Esophagus squamous epithelium (tissue), 5 donors: ENCODE measurements around the gene RBM33. TPM values are rescaled to one million over a fixed set of nuclear protein-coding genes. Genes with fewer than 3 reads are reported as not detected.

Experiments used
- DNase-seq: peaks from one replicate; lab custom pipeline; 2025; lab: John Stamatoyannopoulos, UW
- H3K27ac ChIP-seq, 4 donors: fragments of 200-600 bp; sonication (generic); one replicate each; pipeline ENCODE4 v1.5.1; 2016 to 2019; ENCODE audit warnings: mild to moderate bottlenecking in 1 of 4
- H3K27me3 ChIP-seq, 4 donors: fragments of 200-600 bp; sonication (generic); 1 replicate in 3 of 4; 2 replicates in 1 of 4; pipeline versions ENCODE4 v1.5.1 to v1.6.0; 2017 to 2021; ENCODE audit warnings: antibody characterized with exemption in 1 of 4
- H3K36me3 ChIP-seq, 3 donors: fragments of 200-600 bp; sonication (generic); one replicate each; pipeline ENCODE4 v1.5.1; 2016 to 2019
- H3K4me1 ChIP-seq, 3 donors: fragments of 200-600 bp; sonication (generic); one replicate each; pipeline ENCODE4 v1.5.1; 2017 to 2019
- H3K4me3 ChIP-seq, 4 donors: fragments of 200-600 bp; sonication (generic); 1 replicate in 3 of 4; 2 replicates in 1 of 4; pipeline ENCODE4 v1.5.1; 2016 to 2019; ENCODE audit warnings: mild to moderate bottlenecking in 2 of 4, moderate library complexity in 1 of 4
- H3K9me3 ChIP-seq, 3 donors: fragments of 200-600 bp; sonication (generic); one replicate each; pipeline ENCODE4 v1.5.1; 2016 to 2019
- POLR2A ChIP-seq, 4 donors: fragments of 450-650 bp; IDR thresholded peaks; one replicate each; pipeline ENCODE4 v1.6.1; 2017; ENCODE audit warnings: antibody characterized with exemption in 4 of 4, mild to moderate bottlenecking in 4 of 4, moderate library complexity in 3 of 4
- WGBS, 2 donors: methylation state at CpG; one replicate each; pipeline ENCODE4 v1.1.5; 2018; 5-methylcytosine and 5-hydroxymethylcytosine counted together
- intact Hi-C: fragments of 100-400 bp; cut with DNase I; formaldehyde crosslinking; loops from one replicate; pipeline ENCODE4 v1.15.0; 2022
- total RNA-seq, 4 donors: library from RNA; depleted of rRNA; stranded (reverse); fragments of >200 nt; gene quantifications; one replicate each; pipeline ENCODE4 v1.1.0, GENCODE V29; 2016
- TF ChIP-seq, protein P1 (sequence below), 6 experiments: fragments of 450-650 bp in 4 of 6; fragments of 200-600 bp in 2 of 6; sonication (generic) in 2 of 6; IDR thresholded peaks; one replicate each; pipeline ENCODE4 v1.5.1; 2016 to 2019; ENCODE audit warnings: antibody characterized with exemption in 6 of 6, mild to moderate bottlenecking in 4 of 6, moderate library complexity in 4 of 6
- donor health status: DM: yes; HTN: yes; CAD: no.

RBM33 gene
- total RNA-seq, 4 donors from 2014 or later: 20.3 to 45.6 (median 26.9) TPM

GRCh38 chr7:155818820-155819168 is 174.3 kb downstream of the RBM33 start:
- H3K27me3 ChIP-seq: peaks cover 0 to 95% (median 5%) of the 10 kb centered on the region in 4 donors
- intact Hi-C loops: no loop called here
- no peaks in the 10 kb centered on the region for H3K36me3 ChIP-seq
- DNase-seq: no peak
- H3K4me3 ChIP-seq: no peak overlapping the region
- H3K4me1 ChIP-seq: no peaks in the 10 kb centered on the region
- peaks cover 0 to 8% (median 7%) of the 10 kb centered on the region in 3 donors for H3K9me3 ChIP-seq
- H3K27ac ChIP-seq: no peak overlapping the region
- 73 to 82% methylated on average over 2 to 5 of the region's 6 CpGs for WGBS, 2 donors
- TF ChIP-seq POLR2A (IDR thresholded peaks at IDR 0.05): no peak
- TF ChIP-seq, protein P1, sequence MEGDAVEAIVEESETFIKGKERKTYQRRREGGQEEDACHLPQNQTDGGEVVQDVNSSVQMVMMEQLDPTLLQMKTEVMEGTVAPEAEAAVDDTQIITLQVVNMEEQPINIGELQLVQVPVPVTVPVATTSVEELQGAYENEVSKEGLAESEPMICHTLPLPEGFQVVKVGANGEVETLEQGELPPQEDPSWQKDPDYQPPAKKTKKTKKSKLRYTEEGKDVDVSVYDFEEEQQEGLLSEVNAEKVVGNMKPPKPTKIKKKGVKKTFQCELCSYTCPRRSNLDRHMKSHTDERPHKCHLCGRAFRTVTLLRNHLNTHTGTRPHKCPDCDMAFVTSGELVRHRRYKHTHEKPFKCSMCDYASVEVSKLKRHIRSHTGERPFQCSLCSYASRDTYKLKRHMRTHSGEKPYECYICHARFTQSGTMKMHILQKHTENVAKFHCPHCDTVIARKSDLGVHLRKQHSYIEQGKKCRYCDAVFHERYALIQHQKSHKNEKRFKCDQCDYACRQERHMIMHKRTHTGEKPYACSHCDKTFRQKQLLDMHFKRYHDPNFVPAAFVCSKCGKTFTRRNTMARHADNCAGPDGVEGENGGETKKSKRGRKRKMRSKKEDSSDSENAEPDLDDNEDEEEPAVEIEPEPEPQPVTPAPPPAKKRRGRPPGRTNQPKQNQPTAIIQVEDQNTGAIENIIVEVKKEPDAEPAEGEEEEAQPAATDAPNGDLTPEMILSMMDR (IDR thresholded peaks at IDR 0.05): no peak

GRCh38 chr7:155819186-155819585 is 174.7 kb downstream of the RBM33 start:
- intact Hi-C loops: no loop called here
- TF ChIP-seq, protein P1 (IDR thresholded peaks at IDR 0.05): no peak
- TF ChIP-seq POLR2A (IDR thresholded peaks at IDR 0.05): no peak
- peaks cover 0 to 8% (median 7%) of the 10 kb centered on the region in 3 donors for H3K9me3 ChIP-seq
- 60 to 77% methylated on average over 1 to 5 of the region's 12 CpGs for WGBS, 2 donors
- H3K27ac ChIP-seq: no peak overlapping the region
- no peaks in the 10 kb centered on the region for H3K36me3 ChIP-seq
- no peak for DNase-seq
- H3K4me3 ChIP-seq: no peak overlapping the region
- H3K27me3 ChIP-seq: peaks cover 0 to 95% (median 5%) of the 10 kb centered on the region in 4 donors
- H3K4me1 ChIP-seq: no peaks in the 10 kb centered on the region

DNA sequence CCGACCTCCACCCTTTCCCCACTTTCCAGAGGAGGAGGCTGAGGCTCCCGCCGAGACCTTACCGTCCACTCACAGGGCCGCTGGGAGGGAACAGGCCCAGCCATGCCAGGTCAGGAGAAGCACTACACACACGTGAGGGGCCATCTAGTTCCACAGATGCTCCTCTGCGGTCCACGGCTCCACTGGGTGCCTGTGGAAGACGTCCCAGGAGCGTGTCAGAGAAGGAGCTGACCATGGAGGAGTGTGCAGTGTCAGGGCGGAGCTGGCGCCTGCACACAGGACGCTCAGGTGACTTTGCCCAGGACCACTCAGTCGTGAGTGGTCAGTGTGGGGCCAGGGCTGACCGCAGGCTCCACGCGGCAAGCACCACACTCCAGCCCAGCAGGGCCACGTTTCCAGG is 175.8 kb downstream of the RBM33 start:
- WGBS, 2 donors: 80% methylated on average over 1 to 3 of the region's 18 CpGs
- no peak overlapping the region for H3K4me3 ChIP-seq
- TF ChIP-seq POLR2A (IDR thresholded peaks at IDR 0.05): no peak
- TF ChIP-seq, protein P1 (IDR thresholded peaks at IDR 0.05): no peak
- intact Hi-C loops: no loop called here
- no peaks in the 10 kb centered on the region for H3K36me3 ChIP-seq
- H3K27ac ChIP-seq: no peak overlapping the region
- no peaks in the 10 kb centered on the region for H3K4me1 ChIP-seq
- peaks cover 0 to 8% (median 7%) of the 10 kb centered on the region in 3 donors for H3K9me3 ChIP-seq
- peaks cover 0 to 94% (median 3%) of the 10 kb centered on the region in 4 donors for H3K27me3 ChIP-seq
- no peak for DNase-seq

GRCh38 chr7:155820788-155821187 is 176.3 kb downstream of the RBM33 start:
- TF ChIP-seq, protein P1 (IDR thresholded peaks at IDR 0.05): no peak
- no peak for TF ChIP-seq POLR2A (IDR thresholded peaks at IDR 0.05)
- Histone ChIP-seq H3K36me3 (no peaks in the 10 kb centered on the region), H3K27ac (no peak overlapping the region), H3K4me3 (no peak overlapping the region), H3K27me3 (peaks cover 0 to 94% (median 1%) of the 10 kb centered on the region in 4 donors), H3K9me3 (peaks cover 0 to 8% (median 7%) of the 10 kb centered on the region in 3 donors), H3K4me1 (no peaks in the 10 kb centered on the region)
- DNase-seq: no peak
- WGBS, 2 donors: 77 to 86% methylated on average over 8 to 11 of the region's 13 CpGs
- intact Hi-C loops: no loop called here

- peaks cover 0 to 8% (median 7%) of the 10 kb centered on the region in 3 donors for H3K9me3 ChIP-seq
- no peaks in the 10 kb centered on the region for H3K36me3 ChIP-seq
- DNase-seq: no peak
- TF ChIP-seq, protein P1 (IDR thresholded peaks at IDR 0.05): no peak
- no peak for TF ChIP-seq POLR2A (IDR thresholded peaks at IDR 0.05)
- no peak overlapping the region for H3K27ac ChIP-seq
- peaks cover 0 to 84% (median 0%) of the 10 kb centered on the region in 4 donors for H3K27me3 ChIP-seq
- intact Hi-C loops: no loop called here
- 78% methylated on average over 3 to 6 of the region's 11 CpGs for WGBS, 2 donors
- H3K4me1 ChIP-seq: no peaks in the 10 kb centered on the region
- H3K4me3 ChIP-seq: no peak overlapping the region
These were observed 177.4 kb downstream of the RBM33 start for GRCh38 chr7:155821851-155822250.
